HL-60 (cell line): ENCODE results near the gene HMSD.

Experiments
- CTCF ChIP-seq: IDR thresholded peaks from one replicate; pipeline ENCODE4 v1.5.1; 2011; ENCODE audit warnings: low read length, control low read depth, inconsistent platforms; ENCODE audit not compliant: insufficient read depth
- GABPA ChIP-seq: IDR thresholded peaks from 2 replicates; pipeline ENCODE4 v1.6.1; 2012; ENCODE audit warnings: low read depth
- POLR2AphosphoS5 ChIP-seq: IDR thresholded peaks from 2 replicates; pipeline ENCODE4 v1.6.1; 2012; ENCODE audit warnings: low read depth
- TF ChIP-seq, protein P1 (sequence below): IDR thresholded peaks from 2 replicates; pipeline ENCODE4 v1.6.1; 2012; ENCODE audit warnings: low read depth; ENCODE audit not compliant: insufficient replicate concordance

- TF ChIP-seq CTCF (no peak), GABPA (no peak), POLR2AphosphoS5 (no peak)
- TF ChIP-seq, protein P1, sequence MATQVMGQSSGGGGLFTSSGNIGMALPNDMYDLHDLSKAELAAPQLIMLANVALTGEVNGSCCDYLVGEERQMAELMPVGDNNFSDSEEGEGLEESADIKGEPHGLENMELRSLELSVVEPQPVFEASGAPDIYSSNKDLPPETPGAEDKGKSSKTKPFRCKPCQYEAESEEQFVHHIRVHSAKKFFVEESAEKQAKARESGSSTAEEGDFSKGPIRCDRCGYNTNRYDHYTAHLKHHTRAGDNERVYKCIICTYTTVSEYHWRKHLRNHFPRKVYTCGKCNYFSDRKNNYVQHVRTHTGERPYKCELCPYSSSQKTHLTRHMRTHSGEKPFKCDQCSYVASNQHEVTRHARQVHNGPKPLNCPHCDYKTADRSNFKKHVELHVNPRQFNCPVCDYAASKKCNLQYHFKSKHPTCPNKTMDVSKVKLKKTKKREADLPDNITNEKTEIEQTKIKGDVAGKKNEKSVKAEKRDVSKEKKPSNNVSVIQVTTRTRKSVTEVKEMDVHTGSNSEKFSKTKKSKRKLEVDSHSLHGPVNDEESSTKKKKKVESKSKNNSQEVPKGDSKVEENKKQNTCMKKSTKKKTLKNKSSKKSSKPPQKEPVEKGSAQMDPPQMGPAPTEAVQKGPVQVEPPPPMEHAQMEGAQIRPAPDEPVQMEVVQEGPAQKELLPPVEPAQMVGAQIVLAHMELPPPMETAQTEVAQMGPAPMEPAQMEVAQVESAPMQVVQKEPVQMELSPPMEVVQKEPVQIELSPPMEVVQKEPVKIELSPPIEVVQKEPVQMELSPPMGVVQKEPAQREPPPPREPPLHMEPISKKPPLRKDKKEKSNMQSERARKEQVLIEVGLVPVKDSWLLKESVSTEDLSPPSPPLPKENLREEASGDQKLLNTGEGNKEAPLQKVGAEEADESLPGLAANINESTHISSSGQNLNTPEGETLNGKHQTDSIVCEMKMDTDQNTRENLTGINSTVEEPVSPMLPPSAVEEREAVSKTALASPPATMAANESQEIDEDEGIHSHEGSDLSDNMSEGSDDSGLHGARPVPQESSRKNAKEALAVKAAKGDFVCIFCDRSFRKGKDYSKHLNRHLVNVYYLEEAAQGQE = no peak
Measured at GRCh38 chr18:63906056-63906455, 43.0 kb upstream of the HMSD start.
